NB4 (cell line): ENCODE results near the gene CLEC2L.

Experiments
- DNase-seq: peaks from one replicate; pipeline ENCODE4 v3.0.0; 2010; ENCODE audit warnings: low read depth
- H3K4me3 ChIP-seq: one replicate; pipeline ENCODE4 v1.5.1; 2011; ENCODE audit warnings: mild to moderate bottlenecking, low read depth, low read length, moderate library complexity
- MAX ChIP-seq: IDR thresholded peaks from 2 replicates; pipeline ENCODE4 v1.6.1; 2011; ENCODE audit warnings: low read depth, low read length
- MYC ChIP-seq: IDR thresholded peaks from 2 replicates; pipeline ENCODE4 v1.6.1; 2011; ENCODE audit warnings: low read depth, low read length
- POLR2A ChIP-seq: IDR thresholded peaks from 2 replicates; pipeline ENCODE4 v1.6.1; 2011; ENCODE audit warnings: mild to moderate bottlenecking; ENCODE audit not compliant: insufficient read length; ENCODE audit errors: extremely low read depth
- TF ChIP-seq, protein P1 (sequence below): IDR thresholded peaks from one replicate; pipeline ENCODE4 v1.5.1; 2012; ENCODE audit warnings: low read depth, low read length

Gene CLEC2L

DNA sequence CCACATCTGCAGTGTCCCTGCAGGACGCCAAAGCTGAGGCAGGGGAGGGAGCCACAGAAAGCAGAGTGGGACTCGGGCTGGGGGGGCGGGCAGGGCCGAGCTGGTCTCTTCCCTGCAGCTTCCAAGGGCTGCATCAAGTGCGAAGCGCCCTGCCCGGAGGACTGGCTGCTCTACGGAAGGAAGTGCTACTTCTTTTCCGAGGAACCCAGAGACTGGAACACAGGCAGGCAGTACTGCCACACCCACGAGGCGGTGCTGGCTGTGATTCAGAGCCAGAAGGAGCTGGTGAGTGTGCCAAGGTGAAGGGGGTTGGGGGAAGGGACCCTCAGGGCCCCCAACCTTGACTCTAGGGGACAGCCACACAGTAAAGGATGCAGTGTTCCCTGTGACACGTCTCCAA, 16.7 kb downstream of the CLEC2L start:
- no peak for TF ChIP-seq MYC
- TF ChIP-seq, protein P1, sequence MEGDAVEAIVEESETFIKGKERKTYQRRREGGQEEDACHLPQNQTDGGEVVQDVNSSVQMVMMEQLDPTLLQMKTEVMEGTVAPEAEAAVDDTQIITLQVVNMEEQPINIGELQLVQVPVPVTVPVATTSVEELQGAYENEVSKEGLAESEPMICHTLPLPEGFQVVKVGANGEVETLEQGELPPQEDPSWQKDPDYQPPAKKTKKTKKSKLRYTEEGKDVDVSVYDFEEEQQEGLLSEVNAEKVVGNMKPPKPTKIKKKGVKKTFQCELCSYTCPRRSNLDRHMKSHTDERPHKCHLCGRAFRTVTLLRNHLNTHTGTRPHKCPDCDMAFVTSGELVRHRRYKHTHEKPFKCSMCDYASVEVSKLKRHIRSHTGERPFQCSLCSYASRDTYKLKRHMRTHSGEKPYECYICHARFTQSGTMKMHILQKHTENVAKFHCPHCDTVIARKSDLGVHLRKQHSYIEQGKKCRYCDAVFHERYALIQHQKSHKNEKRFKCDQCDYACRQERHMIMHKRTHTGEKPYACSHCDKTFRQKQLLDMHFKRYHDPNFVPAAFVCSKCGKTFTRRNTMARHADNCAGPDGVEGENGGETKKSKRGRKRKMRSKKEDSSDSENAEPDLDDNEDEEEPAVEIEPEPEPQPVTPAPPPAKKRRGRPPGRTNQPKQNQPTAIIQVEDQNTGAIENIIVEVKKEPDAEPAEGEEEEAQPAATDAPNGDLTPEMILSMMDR: no peak
- TF ChIP-seq MAX: no peak
- no peak for TF ChIP-seq POLR2A
- no peak overlapping the region for H3K4me3 ChIP-seq
- no peak for DNase-seq

GRCh38 chr7:139541600-139542307, 18.3 kb downstream of the CLEC2L start:
- H3K4me3 ChIP-seq: no peak overlapping the region
- no peak for DNase-seq
- TF ChIP-seq POLR2A: no peak
- TF ChIP-seq MYC: no peak

- H3K4me3 ChIP-seq: no peak overlapping the region
- no peak for TF ChIP-seq MAX
- TF ChIP-seq, protein P1: no peak
- TF ChIP-seq POLR2A: no peak
- TF ChIP-seq MYC: no peak
- DNase-seq: no peak
Measured at GRCh38 chr7:139542308-139543151, 19.0 kb downstream of the CLEC2L start.

- TF ChIP-seq MAX (0 out of 2 replicates have a peak, but pooled peaks have one; percentile 28), MYC (no peak), POLR2A (no peak)
- no peak overlapping the region for H3K4me3 ChIP-seq
- DNase-seq: peak; percentile 54
Measured at GRCh38 chr7:139543801-139544603, 20.5 kb downstream of the CLEC2L start.

DNA sequence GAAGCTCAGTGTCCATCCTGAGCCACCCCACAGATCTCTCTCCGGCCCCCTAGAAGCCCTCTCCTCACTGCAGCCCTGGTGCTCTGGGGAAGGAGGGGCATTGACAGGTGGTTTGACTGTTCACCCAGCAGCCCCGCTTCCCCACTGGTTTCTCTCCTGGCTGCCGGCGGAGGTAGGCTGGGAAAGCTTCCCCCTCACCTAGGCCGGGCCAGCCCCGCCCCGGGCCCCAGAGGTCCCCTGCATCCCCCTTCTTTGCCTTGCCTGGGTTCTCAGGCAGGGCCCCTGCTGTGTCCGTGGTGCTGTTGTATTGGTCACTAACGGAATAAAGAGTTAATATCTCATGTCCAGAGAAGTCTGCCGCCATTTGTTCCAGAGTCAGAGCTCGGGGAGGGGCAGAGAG, 21.2 kb downstream of the CLEC2L start:
- H3K4me3 ChIP-seq: no peak overlapping the region
- no peak for TF ChIP-seq POLR2A
- TF ChIP-seq MYC: no peak
- TF ChIP-seq, protein P1: no peak
- no peak for TF ChIP-seq MAX
- DNase-seq: no peak

- no peak for TF ChIP-seq MYC
- no peak for TF ChIP-seq POLR2A
- TF ChIP-seq, protein P1: no peak
- no peak for TF ChIP-seq MAX
- no peak overlapping the region for H3K4me3 ChIP-seq
- DNase-seq: no peak
Measured at GRCh38 chr7:139548302-139549028, 25.0 kb downstream of the CLEC2L start.
